ES-I3 (cell line): ENCODE results near the gene GCC2.

Experiments used
- H3K36me3 ChIP-seq: 2 replicates; pipeline ENCODE4 v1.6.1; 2013; ENCODE audit warnings: mild to moderate bottlenecking, low read length, control low read depth, moderate library complexity; ENCODE audit not compliant: insufficient read depth
- H3K4me1 ChIP-seq: 2 replicates; pipeline ENCODE4 v1.6.1; 2013; ENCODE audit warnings: mild to moderate bottlenecking, control low read depth, low read length; ENCODE audit not compliant: insufficient read depth
- H3K9ac ChIP-seq: 2 replicates; pipeline ENCODE4 v1.6.1; 2013; ENCODE audit warnings: low read depth, mild to moderate bottlenecking, low read length, moderate library complexity
- H3K9me3 ChIP-seq: 2 replicates; pipeline ENCODE4 v1.6.1; 2013; ENCODE audit warnings: mild to moderate bottlenecking, low read length, moderate library complexity; ENCODE audit not compliant: control insufficient read depth, insufficient read depth

GCC2 gene, protein sequence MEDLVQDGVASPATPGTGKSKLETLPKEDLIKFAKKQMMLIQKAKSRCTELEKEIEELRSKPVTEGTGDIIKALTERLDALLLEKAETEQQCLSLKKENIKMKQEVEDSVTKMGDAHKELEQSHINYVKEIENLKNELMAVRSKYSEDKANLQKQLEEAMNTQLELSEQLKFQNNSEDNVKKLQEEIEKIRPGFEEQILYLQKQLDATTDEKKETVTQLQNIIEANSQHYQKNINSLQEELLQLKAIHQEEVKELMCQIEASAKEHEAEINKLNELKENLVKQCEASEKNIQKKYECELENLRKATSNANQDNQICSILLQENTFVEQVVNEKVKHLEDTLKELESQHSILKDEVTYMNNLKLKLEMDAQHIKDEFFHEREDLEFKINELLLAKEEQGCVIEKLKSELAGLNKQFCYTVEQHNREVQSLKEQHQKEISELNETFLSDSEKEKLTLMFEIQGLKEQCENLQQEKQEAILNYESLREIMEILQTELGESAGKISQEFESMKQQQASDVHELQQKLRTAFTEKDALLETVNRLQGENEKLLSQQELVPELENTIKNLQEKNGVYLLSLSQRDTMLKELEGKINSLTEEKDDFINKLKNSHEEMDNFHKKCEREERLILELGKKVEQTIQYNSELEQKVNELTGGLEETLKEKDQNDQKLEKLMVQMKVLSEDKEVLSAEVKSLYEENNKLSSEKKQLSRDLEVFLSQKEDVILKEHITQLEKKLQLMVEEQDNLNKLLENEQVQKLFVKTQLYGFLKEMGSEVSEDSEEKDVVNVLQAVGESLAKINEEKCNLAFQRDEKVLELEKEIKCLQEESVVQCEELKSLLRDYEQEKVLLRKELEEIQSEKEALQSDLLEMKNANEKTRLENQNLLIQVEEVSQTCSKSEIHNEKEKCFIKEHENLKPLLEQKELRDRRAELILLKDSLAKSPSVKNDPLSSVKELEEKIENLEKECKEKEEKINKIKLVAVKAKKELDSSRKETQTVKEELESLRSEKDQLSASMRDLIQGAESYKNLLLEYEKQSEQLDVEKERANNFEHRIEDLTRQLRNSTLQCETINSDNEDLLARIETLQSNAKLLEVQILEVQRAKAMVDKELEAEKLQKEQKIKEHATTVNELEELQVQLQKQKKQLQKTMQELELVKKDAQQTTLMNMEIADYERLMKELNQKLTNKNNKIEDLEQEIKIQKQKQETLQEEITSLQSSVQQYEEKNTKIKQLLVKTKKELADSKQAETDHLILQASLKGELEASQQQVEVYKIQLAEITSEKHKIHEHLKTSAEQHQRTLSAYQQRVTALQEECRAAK (N-terminal part only)

DNA sequence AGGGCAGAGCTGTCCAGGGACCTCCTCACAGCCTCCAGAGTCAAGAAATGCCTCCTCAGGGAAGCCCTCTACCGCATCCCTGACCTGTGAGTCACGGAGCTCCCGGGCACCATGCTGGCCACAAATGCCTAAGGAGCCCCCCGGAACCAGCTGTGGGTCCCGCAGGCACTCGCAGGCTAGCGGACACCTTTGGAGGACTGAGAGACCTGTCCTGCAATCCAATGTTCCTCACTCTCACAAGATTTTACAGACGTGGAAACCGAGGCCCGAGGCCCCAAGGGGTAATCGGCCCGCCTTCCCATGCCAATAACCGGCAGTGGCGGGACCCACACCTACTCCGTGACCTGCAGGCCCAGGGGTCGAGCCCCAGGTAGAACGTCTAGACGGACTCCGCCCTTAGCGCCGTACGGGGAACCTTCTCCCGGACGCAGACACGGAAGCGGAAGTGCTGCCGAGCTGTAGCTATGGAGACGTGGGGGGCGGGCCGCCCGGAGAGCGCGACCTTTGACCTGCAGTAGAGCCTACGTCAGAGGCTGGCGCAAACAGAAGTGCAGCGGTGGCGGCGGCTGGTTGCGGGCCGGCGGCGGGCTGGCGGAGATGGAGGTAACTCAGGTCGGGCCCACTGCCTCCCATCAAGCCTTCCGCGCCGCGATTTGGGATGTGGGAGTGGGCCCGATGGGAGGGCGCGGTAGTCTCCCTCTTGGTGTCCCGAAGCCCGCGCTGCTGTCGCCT is at the start of gene GCC2:
Gene GCC2, plus strand, starts transcription at position 529 of the 732 bp plus-strand sequence. Its CDS starts 69 bp downstream, at position 598.
- peaks cover 12% of the 10 kb centered on the region for H3K4me1 ChIP-seq
- H3K9me3 ChIP-seq: peaks cover 5% of the 10 kb centered on the region
- peak within 1 kb of the TSS; percentile 89 for H3K9ac ChIP-seq
- H3K36me3 ChIP-seq: peaks cover 5% of the 10 kb centered on the region

DNA sequence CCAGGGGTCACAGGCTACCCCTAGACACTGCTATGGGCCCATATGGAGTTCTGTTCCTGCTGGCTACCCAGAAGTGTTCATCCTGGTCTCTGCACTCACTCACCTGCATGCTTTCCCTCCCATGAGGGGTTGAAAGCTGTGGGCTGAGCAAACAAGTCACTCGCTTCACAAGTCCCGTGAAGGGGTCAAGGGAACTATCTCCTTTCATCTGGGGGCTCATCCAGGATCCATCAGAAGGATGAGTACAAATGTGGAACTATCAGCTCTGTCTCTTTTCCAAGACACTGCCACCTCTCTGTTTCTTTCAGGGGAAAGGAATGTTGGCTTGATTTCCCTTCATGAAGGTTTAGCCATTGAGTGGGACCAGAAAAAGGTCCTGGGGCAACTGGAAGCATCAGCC is 49.5 kb upstream of the GCC2 start:
- H3K4me1 ChIP-seq: 0 out of 2 replicates have a peak, but pooled peaks cover 9% of the 10 kb centered on the region
- H3K9me3 ChIP-seq: peaks cover 18% of the 10 kb centered on the region
- no peak overlapping the region for H3K9ac ChIP-seq
- no peaks in the 10 kb centered on the region for H3K36me3 ChIP-seq

DNA sequence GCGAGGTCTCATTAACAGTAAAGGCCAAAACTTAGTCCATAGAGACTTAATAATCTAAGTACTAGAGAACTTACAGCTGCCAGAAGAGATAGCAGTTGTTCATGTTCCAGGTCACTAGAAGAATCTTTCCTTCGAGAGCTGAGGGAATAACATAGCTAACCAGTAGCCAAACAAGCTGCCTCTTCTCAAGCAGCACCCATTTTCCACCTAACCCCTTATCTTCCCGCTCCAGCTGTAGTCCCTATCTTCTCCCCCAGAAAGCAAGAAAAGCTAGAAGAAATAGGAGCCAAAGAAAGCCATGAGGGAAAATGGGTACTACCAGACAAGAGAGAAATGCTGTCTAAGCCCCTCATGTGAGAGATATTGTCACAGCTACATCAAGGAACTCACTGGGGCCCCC is 47.2 kb upstream of the GCC2 start:
- Histone ChIP-seq H3K4me1 (0 out of 2 replicates have a peak, but pooled peaks cover 9% of the 10 kb centered on the region), H3K36me3 (no peaks in the 10 kb centered on the region), H3K9ac (no peak overlapping the region), H3K9me3 (peaks cover 37% of the 10 kb centered on the region)

DNA sequence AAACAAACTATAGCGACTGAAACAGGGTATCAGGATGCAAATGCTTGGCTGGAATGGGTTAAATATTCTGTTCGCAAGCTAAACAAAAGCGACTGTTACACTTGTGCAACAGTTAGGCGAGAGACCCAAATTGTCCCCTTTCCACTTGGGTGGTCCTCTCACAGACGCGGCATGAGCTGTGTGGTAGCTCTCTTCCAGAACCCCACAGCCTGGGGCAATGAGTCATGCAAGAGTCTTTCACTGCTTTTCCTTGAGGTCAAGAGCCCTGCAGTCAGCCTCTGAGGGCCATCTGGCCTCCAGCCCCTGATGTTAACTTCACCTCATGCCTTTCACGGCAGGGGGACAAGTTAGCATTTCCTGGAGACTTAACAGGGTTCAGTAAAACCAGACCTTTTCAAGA is 45.5 kb upstream of the GCC2 start:
- peaks cover 41% of the 10 kb centered on the region for H3K9me3 ChIP-seq
- 0 out of 2 replicates have a peak, but pooled peaks cover 9% of the 10 kb centered on the region for H3K4me1 ChIP-seq
- no peak overlapping the region for H3K9ac ChIP-seq
- no peaks in the 10 kb centered on the region for H3K36me3 ChIP-seq

DNA sequence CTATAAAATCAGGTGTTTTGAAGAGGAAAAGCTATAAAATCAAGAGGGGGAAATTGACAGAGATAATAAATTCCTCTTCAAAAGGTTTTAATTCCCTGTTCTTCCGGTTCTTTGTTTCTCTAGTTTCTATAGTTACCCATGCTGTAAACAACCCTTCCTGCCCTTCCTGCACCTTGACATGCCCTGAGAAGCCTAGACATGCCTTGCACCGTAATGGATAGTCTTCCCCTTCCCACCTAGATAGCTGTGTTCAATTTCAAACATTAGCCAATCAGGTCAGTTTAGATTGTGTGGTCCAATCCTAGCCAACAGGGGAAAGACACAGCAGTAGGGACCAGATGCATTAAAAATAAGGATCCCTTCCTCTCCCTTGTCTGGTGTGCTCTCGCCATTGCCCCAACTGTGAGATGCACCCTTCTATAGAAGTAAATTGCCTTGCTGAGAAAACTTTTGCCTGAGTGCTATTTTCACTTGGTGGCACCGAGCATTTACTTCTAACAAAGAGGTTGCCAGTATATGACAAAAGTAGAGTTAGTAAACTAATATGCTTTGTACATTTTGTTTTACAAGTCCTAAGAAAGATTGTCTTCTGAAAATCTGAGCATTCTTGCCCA is 44.1 kb upstream of the GCC2 start:
- H3K36me3 ChIP-seq: no peaks in the 10 kb centered on the region
- no peak overlapping the region for H3K9ac ChIP-seq
- peaks cover 36% of the 10 kb centered on the region for H3K9me3 ChIP-seq
- H3K4me1 ChIP-seq: 0 out of 2 replicates have a peak, but pooled peaks cover 9% of the 10 kb centered on the region

DNA sequence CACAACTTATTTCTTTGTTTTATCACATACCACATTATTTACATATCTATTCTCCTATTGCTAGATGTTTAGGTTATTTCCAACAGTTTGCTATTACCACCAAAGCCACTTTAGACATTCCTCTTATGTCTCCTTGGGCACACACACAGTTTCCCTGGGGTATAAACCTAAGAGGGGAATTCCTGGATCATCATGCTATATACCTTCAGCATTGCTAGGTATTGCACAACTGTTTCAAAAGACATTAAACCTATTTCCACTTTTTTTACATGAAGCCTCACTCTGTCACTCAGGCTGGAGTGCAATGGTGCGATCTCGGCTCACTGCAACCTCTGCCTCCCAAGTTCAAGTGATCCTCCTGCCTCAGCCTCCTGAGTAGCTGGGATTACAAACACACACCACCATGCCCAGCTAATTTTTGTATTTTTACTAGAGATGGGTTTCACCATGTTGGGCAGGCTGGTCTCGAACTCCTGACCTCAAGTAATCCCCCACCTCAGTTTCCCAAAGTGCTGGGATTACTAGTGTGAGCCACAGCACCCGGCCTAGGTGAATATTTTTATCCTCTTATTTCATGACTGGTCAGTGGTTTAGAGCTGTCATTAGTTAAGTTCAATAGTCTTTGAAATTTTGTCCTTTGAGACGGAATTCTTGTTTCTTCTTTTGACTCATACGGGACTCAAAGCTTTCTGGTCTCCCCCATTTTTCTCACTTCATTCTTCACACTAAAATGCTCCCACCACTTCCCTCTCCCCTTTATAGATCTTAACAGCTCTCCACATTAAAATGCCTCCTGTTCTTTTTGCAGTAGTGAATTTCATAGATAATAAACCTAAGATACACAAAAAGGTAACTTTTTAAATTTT is 40.9 kb upstream of the GCC2 start:
- peaks cover 24% of the 10 kb centered on the region for H3K9me3 ChIP-seq
- H3K4me1 ChIP-seq: 0 out of 2 replicates have a peak, but pooled peaks cover 4% of the 10 kb centered on the region
- no peak overlapping the region for H3K9ac ChIP-seq
- no peaks in the 10 kb centered on the region for H3K36me3 ChIP-seq

DNA sequence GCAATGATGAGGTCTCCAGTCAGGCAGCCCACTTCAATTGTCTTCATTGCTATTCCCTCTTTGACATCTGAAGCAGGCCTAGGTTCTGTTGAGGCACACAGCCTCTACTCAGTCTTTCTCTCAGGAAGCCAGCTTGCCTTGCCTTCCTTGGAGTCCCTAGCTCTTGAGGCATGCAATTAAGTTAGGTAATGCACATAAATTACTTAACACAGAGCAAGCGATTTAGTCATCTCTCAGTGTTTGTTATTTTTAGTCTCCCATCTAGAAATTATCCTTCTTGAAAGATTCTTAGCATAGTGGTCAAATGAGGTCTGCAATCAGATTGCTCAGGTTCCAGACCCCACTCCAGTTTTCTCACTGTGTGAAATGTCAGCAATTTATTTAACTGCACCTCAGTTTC is 39.2 kb upstream of the GCC2 start:
- H3K9ac ChIP-seq: no peak overlapping the region
- peaks cover 20% of the 10 kb centered on the region for H3K9me3 ChIP-seq
- H3K4me1 ChIP-seq: no peaks in the 10 kb centered on the region
- no peaks in the 10 kb centered on the region for H3K36me3 ChIP-seq

DNA sequence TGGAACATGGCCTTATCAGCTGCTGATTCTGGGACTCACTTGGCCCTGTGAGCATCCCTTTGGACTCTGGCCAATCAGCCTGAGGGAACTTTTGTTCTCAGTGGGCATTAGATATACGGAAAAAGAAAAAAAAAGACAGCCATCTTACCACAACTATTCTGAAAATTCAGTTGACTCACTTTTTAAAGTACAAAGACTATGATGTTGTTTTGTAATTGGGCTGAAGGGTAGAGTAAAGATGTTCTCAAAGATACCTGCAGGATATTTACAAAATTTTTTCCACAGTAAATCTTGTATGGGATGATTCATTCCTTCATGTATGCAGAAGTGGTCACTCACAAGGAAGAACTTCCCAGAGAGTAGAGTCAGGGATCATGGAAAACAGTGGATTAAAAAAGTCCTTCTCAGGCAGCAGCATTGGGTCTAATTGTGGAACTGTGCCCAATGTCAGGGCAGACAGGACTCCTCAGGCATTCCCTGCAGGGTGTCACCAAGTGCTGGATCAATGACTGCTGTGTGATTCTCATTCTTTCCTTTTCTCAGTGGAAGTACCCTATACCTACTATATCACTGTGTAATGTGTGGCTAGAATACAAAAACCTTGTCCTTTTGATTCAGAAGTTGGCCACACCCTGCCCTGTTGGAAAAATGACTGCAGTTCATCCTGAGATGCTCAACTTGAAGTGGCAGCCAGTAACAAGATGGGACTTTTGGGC is 35.9 kb upstream of the GCC2 start:
- Histone ChIP-seq H3K9ac (no peak overlapping the region), H3K9me3 (no peaks in the 10 kb centered on the region), H3K4me1 (no peaks in the 10 kb centered on the region), H3K36me3 (no peaks in the 10 kb centered on the region)

DNA sequence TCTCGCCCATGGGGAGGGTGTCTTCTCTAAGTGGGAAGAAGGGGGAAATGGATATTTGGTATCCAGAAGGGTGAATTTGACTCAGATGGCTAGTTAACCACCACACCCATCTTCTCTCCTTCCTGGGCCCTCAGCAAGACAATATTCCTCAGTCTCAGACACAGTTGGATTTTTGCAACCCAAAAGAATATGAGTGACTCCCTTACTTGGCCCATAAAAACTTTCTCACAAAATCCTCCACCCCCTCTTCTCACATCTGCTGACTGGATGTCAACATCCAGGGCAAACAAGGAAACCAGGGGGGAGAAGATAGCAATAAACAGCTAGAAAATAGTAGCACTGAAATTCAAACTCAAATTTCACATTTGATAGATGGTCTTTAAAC is 35.3 kb upstream of the GCC2 start:
- Histone ChIP-seq H3K9me3 (no peaks in the 10 kb centered on the region), H3K36me3 (no peaks in the 10 kb centered on the region), H3K9ac (no peak overlapping the region), H3K4me1 (no peaks in the 10 kb centered on the region)

DNA sequence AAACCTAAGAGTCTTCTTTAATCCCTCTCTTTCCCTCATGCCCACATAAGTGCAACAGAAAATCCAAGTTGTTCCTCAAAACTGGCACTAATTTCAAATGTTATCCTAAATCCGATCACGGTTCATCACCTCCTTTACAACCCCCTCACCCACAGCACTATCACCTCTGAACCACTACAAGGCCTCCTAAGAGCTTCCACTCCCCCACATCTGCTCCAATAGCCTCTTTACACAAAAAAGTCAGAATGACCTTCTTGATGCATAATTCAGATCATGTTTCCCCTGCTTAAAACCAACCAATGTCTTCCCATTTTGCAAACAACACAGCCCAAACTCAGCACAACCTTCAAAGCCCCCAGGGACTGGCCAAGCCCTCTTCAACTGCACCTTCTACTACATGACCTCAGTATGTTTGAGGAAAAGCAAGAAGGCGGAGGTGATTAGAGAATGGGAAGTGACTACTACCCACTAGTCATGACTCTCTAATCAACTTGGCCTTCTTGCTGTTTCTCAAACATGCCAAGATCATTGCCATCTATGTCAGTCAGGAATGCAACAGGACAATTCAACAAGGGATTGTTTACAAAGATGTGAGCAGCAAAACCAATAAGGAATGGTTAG is 34.6 kb upstream of the GCC2 start:
- Histone ChIP-seq H3K36me3 (no peaks in the 10 kb centered on the region), H3K9me3 (no peaks in the 10 kb centered on the region), H3K9ac (no peak overlapping the region), H3K4me1 (no peaks in the 10 kb centered on the region)

DNA sequence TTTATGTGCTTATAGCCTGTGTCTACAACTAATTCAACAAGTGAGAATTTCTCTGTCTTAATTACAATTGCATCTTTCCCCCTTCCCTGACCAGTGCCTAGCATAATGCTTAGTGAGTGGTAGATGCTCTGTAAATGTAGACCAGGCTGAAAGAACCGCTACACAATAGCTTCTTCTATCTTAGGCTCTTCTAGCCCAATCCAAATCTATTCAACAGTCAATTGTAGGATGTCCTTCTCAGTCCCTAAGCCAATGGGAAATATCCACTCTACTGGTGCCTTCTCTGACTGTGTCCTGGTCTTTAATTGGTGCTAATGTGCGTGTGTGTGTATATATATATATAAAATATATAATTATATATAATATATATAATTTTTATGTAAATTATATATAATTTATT is 34.1 kb upstream of the GCC2 start:
- Histone ChIP-seq H3K9ac (no peak overlapping the region), H3K9me3 (no peaks in the 10 kb centered on the region), H3K4me1 (no peaks in the 10 kb centered on the region), H3K36me3 (no peaks in the 10 kb centered on the region)

DNA sequence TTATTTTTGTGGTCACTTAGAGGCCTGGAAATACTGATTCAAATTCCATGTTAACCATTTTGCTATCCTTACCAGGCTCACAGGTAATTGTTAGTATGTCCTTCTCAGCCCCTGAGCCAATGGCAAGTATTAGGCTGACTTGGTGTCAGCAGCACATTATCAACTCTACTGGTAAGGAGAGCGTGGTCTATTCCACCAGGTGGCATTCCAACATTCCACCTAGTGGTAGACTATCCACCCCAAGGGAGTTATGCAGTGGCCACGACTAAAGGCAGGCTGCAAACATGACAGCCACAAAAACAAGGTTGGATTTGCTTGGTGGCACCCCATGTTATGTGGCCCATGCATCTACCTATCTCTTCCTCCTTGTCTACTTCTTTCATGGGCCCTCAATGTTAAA is 31.8 kb upstream of the GCC2 start:
- Histone ChIP-seq H3K4me1 (no peaks in the 10 kb centered on the region), H3K9ac (no peak overlapping the region), H3K36me3 (no peaks in the 10 kb centered on the region), H3K9me3 (no peaks in the 10 kb centered on the region)
